GM12874 (cell line): Measurements from ENCODE around the gene PSORS1C1.

ENCODE experiments used
- CTCF ChIP-seq: IDR thresholded peaks from 2 replicates; pipeline ENCODE4 v1.5.1; 2011; ENCODE audit warnings: low read depth, mild to moderate bottlenecking, control low read depth, low read length, moderate library complexity; ENCODE audit not compliant: insufficient read depth

PSORS1C1 gene

GRCh38 chr6:31115941-31116560 lies 1.5 kb downstream of the PSORS1C1 start:
- no peak for TF ChIP-seq CTCF

- no peak for TF ChIP-seq CTCF
These were observed 2.2 kb downstream of the PSORS1C1 start for GRCh38 chr6:31116661-31117385.

- TF ChIP-seq CTCF = no peak
These were observed 3.6 kb downstream of the PSORS1C1 start for GRCh38 chr6:31118178-31118577.

GRCh38 chr6:31120151-31120915 lies 5.7 kb downstream of the PSORS1C1 start, which contains the start of gene CDSN:
Gene CDSN (minus strand): TSS chr6:31120446. CDS start chr6:31120419, 27 bp downstream.
- TF ChIP-seq CTCF = no peak

- TF ChIP-seq CTCF = no peak
These were observed 6.7 kb downstream of the PSORS1C1 start for GRCh38 chr6:31121131-31121790.

- no peak for TF ChIP-seq CTCF
These were observed 8.4 kb downstream of the PSORS1C1 start for GRCh38 chr6:31122791-31123706.
